Thymus (tissue), 14 donors: ENCODE results near the gene GORASP1. TPM values are rescaled to one million over a fixed set of nuclear protein-coding genes. Genes with fewer than 3 reads are reported as not detected.

Experiments
- DNase-seq, 9 donors: peaks; one replicate each; pipeline ENCODE4 v3.0.0-alpha.2; 2013; ENCODE audit warnings: low spot score in 9 of 9, low read depth in 6 of 9, missing footprints in 1 of 9
- H3K27ac ChIP-seq, 2 donors: one replicate each; pipeline ENCODE4 v1.5.1; 2013; ENCODE audit warnings: control low read depth in 1 of 2, low read depth in 1 of 2, low read length in 1 of 2, mild to moderate bottlenecking in 1 of 2, moderate library complexity in 1 of 2
- H3K27me3 ChIP-seq, 2 donors: one replicate each; pipeline ENCODE4 v1.5.1; 2013; ENCODE audit warnings: low read length in 1 of 2; ENCODE audit not compliant: control insufficient read depth in 2 of 2, insufficient read depth in 1 of 2
- H3K36me3 ChIP-seq, 2 donors: one replicate each; pipeline ENCODE4 v1.5.1; 2013; ENCODE audit warnings: low read length in 1 of 2, mild to moderate bottlenecking in 1 of 2, moderate library complexity in 1 of 2; ENCODE audit not compliant: control insufficient read depth in 2 of 2, insufficient read depth in 2 of 2
- H3K4me1 ChIP-seq, 2 donors: one replicate each; pipeline ENCODE4 v1.5.1; 2013; ENCODE audit warnings: low read length in 2 of 2; ENCODE audit not compliant: control insufficient read depth in 2 of 2, insufficient read depth in 2 of 2
- H3K4me3 ChIP-seq, 2 donors: one replicate each; pipeline ENCODE4 v1.5.1; 2013; ENCODE audit warnings: low read length in 2 of 2, control low read depth in 1 of 2, mild to moderate bottlenecking in 1 of 2
- H3K9me3 ChIP-seq, 2 donors: one replicate each; pipeline ENCODE4 v1.5.1; 2013; ENCODE audit warnings: low read length in 1 of 2, mild to moderate bottlenecking in 1 of 2; ENCODE audit not compliant: control insufficient read depth in 2 of 2, insufficient read depth in 1 of 2
- WGBS: extraction: QIAGEN DNeasy Blood & Tissue Kit; methylation state at CpG from one replicate; pipeline ENCODE4 v1.1.7; 2013; 5-methylcytosine and 5-hydroxymethylcytosine counted together
- long read RNA-seq, 10 donors: transcript quantifications; one replicate each; lab custom pipeline, GENCODE V29; 2026
- polyA plus RNA-seq: library from polyadenylated mRNA; stranded (reverse); fragments of 200-250 nt; gene quantifications from one replicate; pipeline ENCODE4 v1.2.3, GENCODE V29; 2013
- total RNA-seq: library from RNA; stranded (reverse); fragments of 120-200 nt; gene quantifications from one replicate; pipeline ENCODE4 v1.2.4, GENCODE V29; 2013
- donor health status: healthy.

The GORASP1 gene
- total RNA-seq (19.7 TPM), polyA plus RNA-seq (26.2 TPM)
- long read RNA-seq, donor 1 = 0 reads
- long read RNA-seq, donor 2, partial matches to known transcripts = 0 of 4 reads
- long read RNA-seq, donor 2, other reads (novel, unspliced or antisense) = 0 of 4 reads
- long read RNA-seq, donor 3, partial matches to known transcripts = 0 of 5 reads
- long read RNA-seq, donor 3, other reads (novel, unspliced or antisense) = 0 of 5 reads
- long read RNA-seq, donor 4, partial matches to known transcripts = 11 of 12 reads
- long read RNA-seq, donor 4, other reads (novel, unspliced or antisense) = 0 of 12 reads
- long read RNA-seq, donor 5, partial matches to known transcripts = 0 of 8 reads
- long read RNA-seq, donor 5, other reads (novel, unspliced or antisense) = 0 of 8 reads
- long read RNA-seq, donor 6, transcript GORASP1-201 (9 exons, 3,722 nt) = major isoform, 5 of 6 reads
- long read RNA-seq, donor 6, partial matches to known transcripts = 0 of 6 reads
- long read RNA-seq, donor 6, other reads (novel, unspliced or antisense) = 0 of 6 reads
- long read RNA-seq, donor 7, partial matches to known transcripts = 0 of 1 reads
- long read RNA-seq, donor 7, other reads (novel, unspliced or antisense) = 0 of 1 reads
- long read RNA-seq, donor 8 = 0 reads
- long read RNA-seq, donor 9, partial matches to known transcripts = 0 of 1 reads
- long read RNA-seq, donor 9, other reads (novel, unspliced or antisense) = 0 of 1 reads
- long read RNA-seq, donor 10, partial matches to known transcripts = 0 of 18 reads
- long read RNA-seq, donor 10, other reads (novel, unspliced or antisense) = 15 of 18 reads

DNA sequence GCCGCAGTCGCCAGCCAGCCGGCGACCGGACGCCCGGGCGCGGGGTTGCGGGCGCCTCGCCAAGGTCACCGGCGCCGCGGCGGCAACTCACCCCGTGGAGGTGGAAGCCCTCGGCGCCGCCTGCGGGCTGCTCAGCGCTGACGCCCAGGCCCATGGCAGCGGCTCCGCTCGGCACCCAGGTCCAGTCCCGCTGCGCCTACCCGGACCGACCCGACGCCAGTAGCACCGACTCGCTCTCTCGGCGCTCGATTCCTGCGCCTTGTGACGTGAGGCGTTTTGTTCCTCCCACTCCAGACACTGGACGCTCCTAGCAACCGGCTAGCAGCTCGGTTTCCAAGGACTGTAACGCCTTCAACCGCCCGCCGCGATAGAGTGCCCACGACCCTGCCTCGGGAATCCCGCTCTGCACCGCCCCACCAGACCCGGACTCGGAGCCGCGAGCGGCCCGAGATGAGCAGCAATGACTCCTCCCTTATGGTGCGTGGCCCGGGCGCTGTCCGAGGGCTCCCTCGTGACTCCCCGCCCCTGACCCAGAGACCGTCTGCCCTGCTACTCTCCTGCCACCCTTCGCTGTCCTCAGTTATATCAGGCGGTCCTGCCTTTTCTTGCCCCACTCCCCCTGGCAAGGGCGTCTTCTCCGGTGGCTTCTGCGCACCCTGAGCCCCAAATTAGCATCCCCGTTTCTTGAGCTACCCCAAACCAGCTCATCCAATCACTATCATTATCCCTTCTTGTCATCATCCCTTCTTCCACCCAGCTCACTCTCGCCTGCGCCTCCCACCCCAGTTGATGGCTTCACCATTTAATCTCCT is at the start of gene GORASP1, which contains the start of gene TTC21A:
Gene GORASP1, minus strand, starts transcription at position 240 of the 812 bp plus-strand sequence. Its CDS starts 86 bp downstream, at position 154.
Gene TTC21A, plus strand, starts transcription at position 293 of the 812 bp plus-strand sequence. Its CDS starts 158 bp downstream, at position 451.
- peaks cover 21 to 37% of the 10 kb centered on the region in 2 donors for H3K4me1 ChIP-seq
- DNase-seq = peak in 3 of 9 donors; percentile 54 to 69 (median 65)
- H3K36me3 ChIP-seq = peaks cover 0 to under 1% of the 10 kb centered on the region in 2 donors
- under 1% methylated on average over 74 of the region's 74 CpGs for WGBS
- H3K4me3 ChIP-seq = peak within 1 kb of the TSS; percentile 83 to 88
- no peaks in the 10 kb centered on the region for H3K27me3 ChIP-seq
- H3K9me3 ChIP-seq = no peaks in the 10 kb centered on the region
- H3K27ac ChIP-seq = peak within 1 kb of the TSS; percentile 54 to 74

DNA sequence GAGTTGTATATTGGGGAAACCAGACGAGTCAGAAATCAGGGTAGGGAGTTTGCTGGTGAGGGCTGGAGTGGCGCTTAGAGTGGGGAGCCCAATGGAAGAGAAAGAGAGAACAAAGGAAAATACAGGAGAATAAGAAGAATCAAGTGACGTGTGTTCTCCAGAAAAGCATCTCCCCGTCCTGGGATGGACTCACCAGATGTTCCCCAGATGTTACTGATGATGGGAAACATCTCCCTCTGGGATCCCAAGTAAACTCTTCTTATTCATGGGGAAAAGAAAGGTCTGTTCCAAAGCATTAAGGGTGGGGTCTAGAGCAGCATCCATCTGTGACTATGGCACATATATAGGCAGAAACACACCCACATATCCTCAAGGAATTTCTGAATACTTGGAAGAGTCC is 49.0 kb upstream of the GORASP1 start:
- Histone ChIP-seq H3K9me3 (no peaks in the 10 kb centered on the region), H3K27me3 (no peaks in the 10 kb centered on the region), H3K36me3 (no peaks in the 10 kb centered on the region), H3K27ac (no peak overlapping the region), H3K4me1 (peaks cover 3 to 31% of the 10 kb centered on the region in 2 donors), H3K4me3 (no peak overlapping the region)
- 99% methylated on average over 4 of the region's 4 CpGs for WGBS
- DNase-seq = no peak

DNA sequence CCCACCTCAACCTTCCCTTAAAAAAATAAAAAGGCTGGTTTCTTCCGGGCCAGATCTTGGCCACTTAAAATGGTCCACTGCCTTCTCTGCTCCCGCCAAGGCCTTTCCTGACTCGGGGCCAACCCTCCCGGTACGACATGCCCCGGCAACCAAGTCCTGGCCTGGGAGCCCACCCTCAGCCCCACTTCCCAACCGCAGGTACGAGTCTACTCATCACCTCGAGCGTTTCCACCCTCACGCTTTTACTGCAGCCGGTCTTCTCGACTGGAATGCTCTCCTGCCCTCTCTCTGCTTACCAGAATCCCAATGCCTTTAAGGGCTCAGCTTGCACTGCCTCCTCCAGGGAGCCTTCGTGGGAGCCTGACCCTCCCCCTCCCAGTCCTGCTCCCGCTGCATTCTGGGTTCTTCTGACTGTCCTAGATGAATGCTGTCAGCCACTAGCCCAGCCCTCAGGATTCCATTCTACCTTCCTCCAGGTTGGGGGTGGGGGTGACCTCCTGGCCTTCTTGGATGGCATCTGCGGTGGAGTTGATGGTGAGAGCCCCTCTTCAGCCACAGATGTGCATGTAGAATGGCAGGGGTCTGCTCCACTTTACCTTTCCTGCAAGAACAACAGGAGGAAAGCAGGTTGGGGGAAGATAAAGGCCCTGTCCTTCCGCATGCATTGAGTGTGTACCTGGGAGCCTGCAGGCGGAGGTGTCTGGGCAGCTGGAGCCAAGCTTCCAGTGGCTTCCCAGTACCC is 47.0 kb upstream of the GORASP1 start:
- DNase-seq = no peak

DNA sequence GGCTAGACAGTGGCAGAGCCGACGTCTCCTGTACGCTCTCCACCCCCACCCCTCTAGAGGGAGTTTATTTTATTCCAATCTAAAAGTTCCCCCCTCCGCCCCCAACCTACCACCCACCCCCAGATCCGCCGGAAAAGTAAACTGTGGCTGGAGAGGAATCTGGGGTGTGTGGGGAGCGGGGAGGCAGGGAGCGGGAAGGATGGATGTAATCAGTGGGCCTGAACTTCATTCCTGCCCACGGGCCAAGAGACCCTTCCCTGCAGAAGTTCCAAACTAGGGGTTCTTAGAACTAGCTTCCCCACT is 46.5 kb upstream of the GORASP1 start:
- Histone ChIP-seq H3K4me1 (peaks cover 25 to 56% of the 10 kb centered on the region in 2 donors), H3K4me3 (peak overlapping the region; percentile 40 to 75), H3K36me3 (no peaks in the 10 kb centered on the region), H3K9me3 (no peaks in the 10 kb centered on the region), H3K27me3 (no peaks in the 10 kb centered on the region), H3K27ac (peak overlapping the region; percentile 37 to 97)
- WGBS = 68% methylated on average over 9 of the region's 9 CpGs
- no peak for DNase-seq

More for the DNA sequence above, 47.0 kb upstream of the GORASP1 start:
- H3K9me3 ChIP-seq = no peaks in the 10 kb centered on the region
- peaks cover 21 to 50% of the 10 kb centered on the region in 2 donors for H3K4me1 ChIP-seq
- no peak overlapping the region for H3K4me3 ChIP-seq
- no peaks in the 10 kb centered on the region for H3K27me3 ChIP-seq
- WGBS = 89% methylated on average over 18 of the region's 18 CpGs
- H3K27ac ChIP-seq = peak overlapping the region in 1 of 2 donors; percentile 10
- no peaks in the 10 kb centered on the region for H3K36me3 ChIP-seq

DNA sequence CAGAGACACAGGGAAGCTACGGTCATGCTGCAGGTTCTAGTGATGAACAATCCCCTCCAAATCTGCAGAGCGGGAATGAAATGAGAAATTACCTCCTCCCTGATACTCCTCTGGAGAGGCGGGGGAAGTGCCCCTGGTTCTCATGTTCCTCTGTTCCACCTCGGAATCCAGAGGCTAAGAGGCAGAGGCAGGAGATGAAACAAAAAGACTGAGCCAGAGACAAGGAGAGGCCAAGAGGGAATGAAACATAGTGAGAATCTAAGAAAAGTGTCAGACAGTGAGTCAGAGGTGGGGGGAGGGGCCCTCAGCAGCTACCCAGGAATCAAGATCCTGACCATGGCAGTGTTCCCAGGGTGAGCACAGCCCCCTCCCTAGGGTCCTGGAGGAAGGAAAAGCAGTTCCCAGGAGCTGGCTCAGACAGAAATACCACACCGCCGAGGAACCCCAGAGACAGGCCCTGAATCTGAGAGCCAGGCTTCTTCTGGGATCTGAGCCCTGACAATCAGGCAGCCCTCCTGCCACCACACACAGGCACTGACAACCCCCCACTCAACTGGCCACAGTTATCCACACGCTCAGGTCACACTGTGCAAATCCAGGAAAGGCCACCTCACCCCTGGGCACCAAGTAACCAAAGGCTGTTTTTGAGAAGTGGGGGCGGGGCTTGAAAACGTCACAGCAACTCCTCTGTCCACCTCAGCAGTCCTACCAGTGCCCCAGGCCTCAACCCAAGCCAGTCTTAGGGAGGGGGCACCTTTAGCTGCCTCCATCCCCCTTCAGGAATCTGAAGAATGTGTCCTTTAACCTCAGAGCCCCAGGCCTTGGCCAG is 43.6 kb upstream of the GORASP1 start:
- Histone ChIP-seq H3K9me3 (no peaks in the 10 kb centered on the region), H3K4me1 (peaks cover 42 to 85% of the 10 kb centered on the region in 2 donors), H3K27me3 (no peaks in the 10 kb centered on the region), H3K4me3 (peak overlapping the region; percentile 75 to 84), H3K36me3 (peaks cover 6 to 7% of the 10 kb centered on the region in 2 donors), H3K27ac (peak overlapping the region; percentile 88 to 97)
- 79% methylated on average over 9 of the region's 9 CpGs for WGBS
- peak in 1 of 9 donors; percentile 39 for DNase-seq

DNA sequence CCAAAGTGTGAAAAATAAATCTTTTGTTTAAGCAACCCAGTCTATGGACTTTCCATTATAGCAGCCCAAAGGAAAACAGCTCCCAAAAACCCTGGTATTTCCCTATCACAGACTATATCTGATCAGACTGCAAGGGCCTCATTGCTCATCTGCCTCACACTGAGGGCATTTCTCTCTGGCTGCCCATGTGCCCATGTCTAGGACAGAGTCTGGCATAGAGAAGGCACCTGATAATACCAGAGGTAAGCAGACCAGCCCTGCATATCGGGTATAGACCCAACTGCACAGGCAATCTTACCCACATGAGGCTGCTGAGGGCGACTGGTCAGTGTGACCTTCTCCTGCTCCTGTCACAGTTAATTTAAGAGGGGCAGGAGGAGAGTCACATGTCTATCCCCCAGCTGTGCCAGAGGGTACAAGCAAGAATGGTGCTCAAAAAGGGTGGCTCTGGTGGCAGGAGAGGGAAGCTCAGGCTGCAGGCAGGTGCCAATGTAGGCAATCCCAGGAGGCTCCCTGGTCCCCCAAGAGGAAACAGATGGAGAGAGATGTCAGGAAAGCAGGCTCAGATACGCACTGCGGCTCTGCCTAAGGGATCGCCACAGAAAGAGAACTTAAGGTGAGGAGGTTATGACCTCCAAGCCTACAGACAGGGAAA is 42.8 kb upstream of the GORASP1 start:
- peak in 1 of 9 donors; percentile 37 for DNase-seq
- peaks cover 10 to 13% of the 10 kb centered on the region in 2 donors for H3K36me3 ChIP-seq
- peak overlapping the region in 1 of 2 donors; percentile 84 for H3K4me3 ChIP-seq
- H3K9me3 ChIP-seq = no peaks in the 10 kb centered on the region
- 80% methylated on average over 5 of the region's 5 CpGs for WGBS
- no peaks in the 10 kb centered on the region for H3K27me3 ChIP-seq
- H3K4me1 ChIP-seq = peaks cover 44 to 83% of the 10 kb centered on the region in 2 donors
- H3K27ac ChIP-seq = peak overlapping the region in 1 of 2 donors; percentile 88

DNA sequence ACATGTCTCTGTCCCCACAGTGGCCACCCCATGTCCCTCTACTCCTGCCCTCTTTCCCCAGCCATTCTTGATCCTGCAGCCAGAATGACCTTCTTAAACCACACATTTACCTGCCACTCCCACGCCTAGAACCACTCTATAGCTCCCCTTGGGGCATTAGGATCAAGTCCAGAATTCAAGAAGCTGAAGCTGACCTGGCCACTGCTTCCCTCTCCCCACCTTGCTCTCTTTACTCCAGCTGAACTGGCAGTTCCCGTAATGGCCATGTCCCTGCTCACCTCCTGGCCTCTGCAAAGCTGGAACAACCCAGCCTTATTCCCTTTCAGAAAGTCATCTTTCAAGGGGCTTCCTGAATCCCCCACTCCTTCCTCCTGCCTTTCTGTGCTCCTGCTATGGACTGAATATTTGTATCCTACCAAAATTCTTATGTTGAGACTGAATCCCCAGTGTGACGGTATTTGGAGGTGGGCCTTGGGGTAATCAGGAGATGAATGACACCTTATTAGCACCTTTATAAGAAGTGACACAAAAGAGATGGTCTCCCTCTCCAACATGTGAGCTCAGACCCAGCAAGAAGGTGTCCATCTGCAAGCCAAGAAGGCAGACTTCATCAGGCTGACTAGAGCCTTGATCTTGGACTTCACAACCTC is 42.2 kb upstream of the GORASP1 start:
- Histone ChIP-seq H3K27me3 (no peaks in the 10 kb centered on the region), H3K9me3 (no peaks in the 10 kb centered on the region), H3K27ac (peak overlapping the region; percentile 46 to 97), H3K4me3 (no peak overlapping the region), H3K36me3 (peaks cover 16 to 19% of the 10 kb centered on the region in 2 donors), H3K4me1 (peaks cover 44 to 81% of the 10 kb centered on the region in 2 donors)
- no peak for DNase-seq
- 97% methylated on average over 3 of the region's 3 CpGs for WGBS
